GM04504 (cell line): ENCODE results near the gene DHCR7.

ENCODE experiments used
- DNase-seq: peaks from one replicate; pipeline ENCODE4 v3.0.0-alpha.2; 2012; ENCODE audit warnings: low read depth

DHCR7 gene

GRCh38 chr11:71448257-71449171 is at the start of gene DHCR7:
TSS of gene DHCR7 (minus strand) at chr11:71448393. CDS start at chr11:71444952, 3,441 bp downstream.
- peak; percentile 79 for DNase-seq

GRCh38 chr11:71496421-71496820 is 48.2 kb upstream of the DHCR7 start:
- no peak for DNase-seq

- no peak for DNase-seq
These were observed 47.4 kb upstream of the DHCR7 start for GRCh38 chr11:71495286-71496230.

DNA sequence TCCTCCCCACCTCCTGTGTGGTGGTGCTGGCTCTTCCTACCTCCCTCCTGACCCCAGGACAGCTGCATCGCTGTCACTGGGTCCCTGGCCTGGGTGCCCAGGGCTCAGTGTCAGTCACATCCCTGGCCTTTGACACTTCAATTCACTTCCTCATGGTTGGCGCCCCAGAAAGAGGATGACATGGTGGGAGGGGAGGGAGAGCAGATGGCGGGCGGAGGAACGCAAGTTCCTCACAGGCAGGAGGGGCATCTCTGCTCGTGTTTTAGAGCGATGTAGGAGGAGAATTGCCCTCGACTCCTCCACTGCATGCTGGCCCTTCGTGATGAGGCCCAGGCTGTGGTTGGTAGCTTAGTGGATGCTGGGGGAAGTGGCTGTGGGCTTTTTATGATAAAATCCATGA is 43.7 kb upstream of the DHCR7 start:
- DNase-seq = no peak

DNA sequence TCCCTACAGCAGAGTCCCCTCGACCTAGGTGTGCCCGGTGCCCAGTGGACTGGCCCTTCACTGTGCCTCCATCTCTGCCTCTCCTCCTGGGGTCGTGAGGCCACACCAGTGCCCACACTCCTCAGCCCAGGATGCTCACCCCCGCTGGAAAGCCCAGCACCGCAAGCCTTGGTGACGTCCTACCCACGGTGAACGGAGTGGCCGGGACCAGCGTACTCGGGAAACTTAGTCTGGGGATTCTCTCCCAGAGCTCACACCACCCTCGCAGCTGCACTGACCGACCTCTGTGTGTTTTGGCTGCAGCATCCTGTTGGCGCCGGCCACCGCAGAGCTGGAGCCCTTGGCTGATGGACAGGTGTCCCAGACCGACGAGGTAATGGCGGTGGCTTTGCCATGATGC is 43.3 kb upstream of the DHCR7 start:
- DNase-seq = no peak

DNA sequence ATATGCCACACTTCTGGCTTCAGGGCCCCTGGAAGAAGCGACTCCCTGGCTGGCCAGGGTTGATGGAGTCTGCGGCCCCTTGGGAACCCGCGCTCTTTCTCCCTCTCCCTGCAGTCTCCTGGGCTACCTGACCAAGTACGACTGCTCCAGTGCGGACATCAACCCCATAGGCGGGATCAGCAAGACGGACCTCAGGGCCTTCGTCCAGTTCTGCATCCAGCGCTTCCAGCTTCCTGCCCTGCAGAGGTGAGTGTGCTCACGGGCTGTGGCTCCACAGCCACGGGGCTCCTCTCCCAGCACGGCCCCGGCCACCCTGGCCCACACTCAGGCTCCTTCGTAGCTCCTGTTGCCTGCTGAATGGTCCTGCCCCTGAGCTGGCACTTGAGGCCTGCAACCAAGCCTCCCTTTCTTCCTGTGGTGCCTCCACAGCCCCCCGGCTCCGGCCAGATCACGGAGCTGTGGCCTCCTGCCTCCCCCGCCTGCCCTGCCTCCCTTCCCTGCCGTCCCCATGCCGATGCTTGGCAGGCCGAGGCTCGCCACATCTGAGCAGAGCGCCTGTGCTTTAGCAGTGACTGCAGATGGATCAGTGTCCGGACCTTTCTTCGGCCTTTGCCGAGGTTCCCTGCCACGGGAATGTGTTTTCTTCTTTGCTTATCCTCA is 42.7 kb upstream of the DHCR7 start:
- no peak for DNase-seq

GRCh38 chr11:71490044-71490730 is 42.0 kb upstream of the DHCR7 start:
- no peak for DNase-seq

- DNase-seq = no peak
These were observed 41.3 kb upstream of the DHCR7 start for GRCh38 chr11:71489311-71490043.

DNA sequence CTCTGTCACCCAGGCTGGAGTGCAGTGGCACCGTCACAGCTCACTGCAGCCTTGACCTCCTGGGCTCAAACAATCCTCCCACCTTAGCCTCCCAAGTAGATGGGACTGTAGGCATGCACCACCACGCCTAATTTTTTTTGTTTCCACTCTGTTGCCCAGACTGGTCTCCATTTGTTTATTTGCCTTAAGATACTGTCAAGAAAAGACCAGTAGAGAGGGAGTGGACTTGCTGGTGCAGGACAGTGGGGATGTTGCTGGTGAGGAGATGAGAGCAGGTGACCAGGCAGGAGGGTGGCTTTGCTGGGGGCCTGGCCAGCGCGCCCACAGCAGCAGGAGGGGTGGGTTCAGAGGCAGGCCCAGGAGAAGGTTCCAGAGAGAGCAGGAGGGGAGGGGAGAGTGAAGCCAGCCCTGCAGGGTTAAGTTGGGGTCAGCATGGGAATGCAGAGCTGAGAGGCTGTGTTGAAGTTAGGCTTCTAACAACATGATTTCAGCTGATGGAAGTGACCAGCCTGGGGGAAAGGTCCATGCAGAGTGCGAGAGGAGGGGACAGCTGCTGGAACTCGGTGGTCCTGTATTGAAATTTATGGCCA is 40.6 kb upstream of the DHCR7 start:
- no peak for DNase-seq

DNA sequence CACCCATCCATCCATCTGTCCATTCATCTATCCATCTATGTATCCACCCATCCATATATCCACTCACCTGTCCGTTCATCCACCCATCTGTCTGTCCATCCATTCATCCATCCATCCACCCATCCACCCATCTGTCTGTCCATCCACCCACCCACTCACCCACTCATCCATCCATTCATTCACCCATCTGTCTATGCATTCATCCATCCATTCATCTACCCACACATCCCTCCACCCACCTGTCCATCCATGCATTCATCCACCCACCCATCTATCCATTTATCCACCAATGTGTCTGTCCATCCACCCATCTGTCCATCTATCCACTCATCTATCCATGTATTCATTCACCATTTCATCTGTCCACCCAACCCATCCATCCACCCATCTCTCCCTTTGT is 38.1 kb upstream of the DHCR7 start:
- DNase-seq = no peak

- DNase-seq = no peak
These were observed 37.3 kb upstream of the DHCR7 start for GRCh38 chr11:71485466-71485865.

DNA sequence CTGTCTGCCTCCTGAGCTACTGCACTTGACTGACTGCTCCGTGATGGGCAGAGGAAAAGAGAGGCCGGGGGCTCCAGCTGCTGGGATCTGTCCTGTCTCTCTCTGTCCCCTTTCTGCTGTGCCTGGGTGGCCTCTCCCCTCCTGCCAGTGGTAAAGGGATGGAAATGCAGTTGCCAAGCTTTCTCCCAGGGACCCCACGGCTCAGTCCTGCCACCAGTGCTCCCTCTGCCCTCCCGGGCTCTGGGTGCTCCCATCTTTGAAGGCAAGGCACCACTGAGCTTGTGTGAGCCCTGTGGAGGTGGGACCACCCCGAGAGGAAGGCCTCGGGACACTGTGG is 36.8 kb upstream of the DHCR7 start:
- DNase-seq = no peak

DNA sequence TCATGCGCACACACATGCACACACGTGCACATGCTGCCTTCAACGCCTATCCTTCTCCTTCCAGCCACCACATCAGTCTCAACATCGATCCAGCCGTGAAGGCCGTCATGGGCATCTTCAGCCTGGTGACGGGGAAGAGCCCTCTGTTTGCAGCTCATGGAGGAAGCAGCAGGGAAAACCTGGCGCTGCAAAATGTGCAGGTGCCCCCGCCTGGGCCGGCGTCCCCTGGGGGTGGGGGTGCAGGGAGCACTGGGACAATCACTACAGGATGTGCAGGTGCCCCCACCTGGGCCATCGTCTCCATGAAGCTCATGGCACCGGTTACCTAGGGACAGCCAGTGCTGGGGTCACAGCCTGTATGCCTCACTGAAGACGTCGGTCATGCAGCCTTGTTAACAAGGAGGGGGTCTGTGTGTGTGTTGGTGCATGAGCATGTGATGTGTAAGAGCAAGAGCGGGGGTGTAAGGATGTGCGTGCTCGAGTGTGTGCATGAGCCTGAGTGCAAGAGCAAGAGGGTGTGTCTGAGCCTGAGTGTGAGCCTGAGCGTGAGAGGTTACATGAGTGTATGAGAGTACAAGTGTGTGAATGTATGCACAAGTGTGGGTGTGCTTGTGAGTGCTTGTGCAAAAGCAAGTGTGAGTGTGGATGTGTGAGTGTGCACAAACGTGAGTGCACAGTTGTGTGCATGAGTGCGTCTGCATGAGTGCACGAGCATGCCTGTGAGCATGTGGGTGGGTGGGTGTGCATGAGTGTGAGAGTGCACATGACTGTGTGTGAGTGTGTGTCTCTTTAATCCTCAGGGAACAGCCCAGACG is 36.3 kb upstream of the DHCR7 start:
- DNase-seq = no peak

DNA sequence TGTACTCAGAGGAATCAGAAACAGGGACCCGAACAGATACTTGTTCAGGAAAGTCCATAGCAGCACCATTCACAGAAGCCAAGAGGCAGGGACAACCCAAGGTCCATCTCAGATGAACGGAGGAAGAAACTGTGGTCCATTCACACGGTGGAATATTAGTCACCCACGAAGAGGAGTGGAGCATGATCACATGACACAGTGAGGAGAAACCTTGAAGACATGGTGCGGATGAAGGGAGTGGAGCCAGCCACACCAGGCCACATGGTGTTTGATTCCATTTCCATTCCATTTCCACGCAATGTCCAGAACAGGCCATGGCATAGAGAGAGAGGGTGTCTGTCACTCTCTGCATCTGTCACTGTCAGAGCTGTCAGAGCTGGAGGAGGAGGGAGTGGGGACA is 35.5 kb upstream of the DHCR7 start:
- no peak for DNase-seq

DNA sequence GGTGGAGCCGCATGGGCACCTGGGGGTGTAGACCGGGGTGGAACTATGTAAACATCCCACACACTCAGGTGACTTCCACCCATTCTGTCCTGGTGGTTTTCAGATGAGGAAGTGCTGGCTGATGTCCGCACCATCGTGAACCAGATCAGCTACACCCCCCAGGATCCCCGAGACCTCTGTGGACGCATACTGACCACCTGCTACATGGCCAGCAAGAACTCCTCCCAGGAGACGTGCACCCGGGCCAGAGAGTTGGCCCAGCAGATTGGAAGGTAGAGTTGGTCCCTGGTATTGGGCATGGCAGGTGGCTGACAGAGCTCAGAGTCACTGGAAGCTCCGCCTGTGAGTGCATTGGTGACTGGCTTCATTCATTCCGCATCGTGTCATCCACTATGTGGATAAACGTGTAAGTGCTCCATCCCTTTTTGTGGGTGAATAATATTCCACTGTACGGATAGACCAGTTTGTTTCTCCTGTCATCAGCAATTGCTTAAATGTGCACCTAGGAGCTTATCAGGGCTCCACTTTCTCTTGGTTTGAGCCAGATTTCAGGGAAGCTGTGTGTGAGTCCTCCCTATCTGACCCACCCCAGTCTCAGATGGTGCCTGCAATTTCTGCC is 34.7 kb upstream of the DHCR7 start:
- DNase-seq = no peak

DNA sequence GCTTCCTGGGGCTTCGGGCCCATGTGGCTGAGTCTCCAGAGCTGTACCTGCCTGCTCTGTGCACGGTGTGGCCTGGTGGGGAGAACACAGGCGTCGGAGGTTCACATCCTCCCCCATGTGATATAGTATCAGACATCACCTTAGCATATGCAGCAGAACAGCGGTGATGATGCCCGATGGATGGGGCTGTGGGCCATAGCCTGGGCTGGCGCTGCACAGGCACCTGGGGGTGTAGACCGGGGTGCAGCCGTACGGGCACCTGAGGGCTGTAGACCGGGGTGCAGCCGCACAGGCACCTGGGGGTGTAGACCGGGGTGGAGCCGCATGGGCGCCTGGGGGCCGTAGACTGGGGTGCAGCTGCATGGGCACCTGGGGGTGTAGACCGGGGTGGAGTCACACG is 34.0 kb upstream of the DHCR7 start:
- no peak for DNase-seq

DNA sequence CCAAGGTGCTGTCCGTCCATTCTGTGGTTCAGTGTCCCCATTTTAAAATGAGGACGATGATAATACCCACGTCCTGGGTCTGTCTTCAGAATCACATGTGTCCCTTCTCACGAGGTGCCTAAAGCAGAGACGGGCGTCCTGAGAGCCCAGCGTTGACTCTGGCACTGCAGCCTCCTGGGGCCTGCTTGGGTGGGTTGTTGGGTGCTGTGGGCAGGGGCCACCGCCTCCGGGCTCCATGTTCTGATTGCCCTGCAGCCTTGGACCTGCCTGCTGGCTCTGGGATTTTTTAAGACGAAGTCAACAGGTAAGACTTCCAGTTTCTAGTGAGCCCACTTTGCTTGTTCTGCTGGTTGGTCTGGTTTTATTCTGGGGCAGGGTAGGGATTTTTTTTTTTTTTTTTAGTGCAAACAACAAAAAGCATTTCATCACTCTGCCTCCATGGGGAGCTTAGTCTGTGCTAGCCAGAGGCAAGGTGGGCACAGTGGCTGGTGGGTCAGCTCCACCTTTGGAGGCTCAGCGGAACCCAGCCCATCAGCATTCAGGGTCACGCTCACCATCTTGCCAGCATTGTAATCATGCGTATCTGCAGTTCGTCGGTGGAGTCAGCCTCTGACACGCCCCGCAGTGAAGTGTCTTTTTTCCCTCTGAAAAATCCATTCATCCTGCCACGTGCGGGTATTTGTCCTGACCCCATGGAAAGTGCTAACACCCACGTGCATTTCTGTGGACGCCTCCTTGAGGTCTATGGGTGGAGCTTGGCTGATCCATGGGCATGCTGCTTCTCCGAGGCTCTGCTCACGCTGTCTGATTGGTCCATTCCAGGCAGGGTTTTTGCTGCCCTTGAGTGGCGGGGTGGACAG is 33.1 kb upstream of the DHCR7 start:
- no peak for DNase-seq

DNA sequence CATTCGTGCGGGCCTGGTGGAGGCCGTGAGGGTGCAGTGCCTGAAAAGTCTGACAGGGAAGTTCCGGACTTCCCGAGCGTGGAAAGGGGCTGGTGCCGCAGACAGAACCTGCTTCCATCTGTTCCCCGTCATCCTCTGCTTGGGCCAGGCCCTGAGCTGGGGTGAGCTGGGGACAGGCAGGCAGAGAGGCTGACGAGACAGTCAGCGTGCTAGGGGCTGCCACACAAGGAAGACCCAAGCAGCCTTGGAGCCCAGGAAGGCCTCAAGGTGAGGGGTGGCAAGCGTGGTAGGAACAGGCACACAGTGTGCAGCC is 30.3 kb upstream of the DHCR7 start:
- DNase-seq = no peak
